A549 (cell line): ENCODE data around the gene FLNB.

Experiments
- CHD2 ChIP-seq: fragments of 150-350 bp; IDR thresholded peaks from 2 replicates; pipeline ENCODE4 v1.6.1; 2014; ENCODE audit warnings: low read length; ENCODE audit not compliant: partially characterized antibody
- EHMT2 ChIP-seq: fragments of 200-600 bp; sonication (generic); IDR thresholded peaks from 2 replicates; pipeline ENCODE4 v1.6.1; 2016; ENCODE audit warnings: antibody characterized with exemption, low read depth, mild to moderate bottlenecking, moderate library complexity
- EP300 ChIP-seq, 2 experiments: fragments of >200 bp; sonication (Bioruptor Twin); formaldehyde crosslinking; IDR thresholded peaks; 2 replicates in 1 of 2; 3 replicates in 1 of 2; pipeline ENCODE4 v1.6.1; 2016 to 2017
- HDAC2 ChIP-seq: fragments of 200-600 bp; sonication (generic); IDR thresholded peaks from 2 replicates; pipeline ENCODE4 v1.6.1; 2016
- HEYL ChIP-seq: fragments of 250-450 bp; sonication (Bioruptor Pico); IDR thresholded peaks from 2 replicates; pipeline ENCODE4 v1.8.0; 2021; ENCODE audit warnings: mild to moderate bottlenecking, moderate library complexity
- MAZ ChIP-seq: fragments of 150-350 bp; IDR thresholded peaks from 2 replicates; pipeline ENCODE4 v1.6.1; 2014; ENCODE audit warnings: antibody characterized with exemption, low read depth, low read length, borderline replicate concordance
- POLR2A ChIP-seq: IDR thresholded peaks from 2 replicates; pipeline ENCODE4 v1.6.1; 2012; ENCODE audit warnings: mild to moderate bottlenecking, low read length
- RAD21 ChIP-seq, 2 experiments: fragments of >200 bp in 1 of 2; sonication (Bioruptor Twin) in 1 of 2; formaldehyde crosslinking in 1 of 2; IDR thresholded peaks in 1 of 2; conservative IDR thresholded peaks in 1 of 2; 2 replicates in 1 of 2; 3 replicates in 1 of 2; pipeline ENCODE4 v1.6.1; 2012 to 2018; ENCODE audit warnings: inconsistent platforms in 1 of 2
- RFX5 ChIP-seq: fragments of 450-650 bp; IDR thresholded peaks from 2 replicates; pipeline ENCODE4 v1.7.1; 2014; ENCODE audit warnings: antibody characterized with exemption, mild to moderate bottlenecking, moderate library complexity
- TF ChIP-seq, protein P1 (sequence below): fragments of >200 bp; sonication (Bioruptor Twin); formaldehyde crosslinking; IDR thresholded peaks from 2 replicates; pipeline ENCODE4 v1.6.1; 2016
- TF ChIP-seq, protein P2 (sequence below): fragments of >200 bp; sonication (Bioruptor Twin); formaldehyde crosslinking; IDR thresholded peaks from 3 replicates; pipeline ENCODE4 v1.5.1; 2016
- TF ChIP-seq, protein P3 (sequence below): fragments of 200-600 bp; sonication (generic); IDR thresholded peaks from 2 replicates; pipeline ENCODE4 v1.6.1; 2016; ENCODE audit warnings: antibody characterized with exemption, mild to moderate bottlenecking, moderate library complexity
- TF ChIP-seq, protein P4 (sequence below): fragments of 450-650 bp; IDR thresholded peaks from 2 replicates; pipeline ENCODE4 v1.6.1; 2014; ENCODE audit warnings: antibody characterized with exemption

DNA sequence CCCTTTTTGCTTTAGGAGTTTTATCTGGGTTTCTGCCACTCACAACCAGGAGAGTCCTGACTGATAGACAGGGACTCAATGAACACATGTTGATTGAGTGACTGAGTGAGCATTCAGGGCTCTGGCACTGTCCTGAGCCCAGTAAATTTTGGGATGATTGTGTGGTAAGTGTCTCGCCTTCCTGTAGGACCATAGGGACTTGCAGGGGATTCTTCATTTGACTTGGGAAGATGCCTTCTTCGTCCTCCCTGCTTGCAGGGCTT, 22.3 kb upstream of the FLNB start:
- TF ChIP-seq MAZ = no peak
- no peak for TF ChIP-seq CHD2
- TF ChIP-seq, protein P1, sequence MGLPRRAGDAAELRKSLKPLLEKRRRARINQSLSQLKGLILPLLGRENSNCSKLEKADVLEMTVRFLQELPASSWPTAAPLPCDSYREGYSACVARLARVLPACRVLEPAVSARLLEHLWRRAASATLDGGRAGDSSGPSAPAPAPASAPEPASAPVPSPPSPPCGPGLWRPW = no peak
- TF ChIP-seq HDAC2 = no peak
- no peak for TF ChIP-seq EHMT2
- no peak for TF ChIP-seq POLR2A
- TF ChIP-seq, protein P2, sequence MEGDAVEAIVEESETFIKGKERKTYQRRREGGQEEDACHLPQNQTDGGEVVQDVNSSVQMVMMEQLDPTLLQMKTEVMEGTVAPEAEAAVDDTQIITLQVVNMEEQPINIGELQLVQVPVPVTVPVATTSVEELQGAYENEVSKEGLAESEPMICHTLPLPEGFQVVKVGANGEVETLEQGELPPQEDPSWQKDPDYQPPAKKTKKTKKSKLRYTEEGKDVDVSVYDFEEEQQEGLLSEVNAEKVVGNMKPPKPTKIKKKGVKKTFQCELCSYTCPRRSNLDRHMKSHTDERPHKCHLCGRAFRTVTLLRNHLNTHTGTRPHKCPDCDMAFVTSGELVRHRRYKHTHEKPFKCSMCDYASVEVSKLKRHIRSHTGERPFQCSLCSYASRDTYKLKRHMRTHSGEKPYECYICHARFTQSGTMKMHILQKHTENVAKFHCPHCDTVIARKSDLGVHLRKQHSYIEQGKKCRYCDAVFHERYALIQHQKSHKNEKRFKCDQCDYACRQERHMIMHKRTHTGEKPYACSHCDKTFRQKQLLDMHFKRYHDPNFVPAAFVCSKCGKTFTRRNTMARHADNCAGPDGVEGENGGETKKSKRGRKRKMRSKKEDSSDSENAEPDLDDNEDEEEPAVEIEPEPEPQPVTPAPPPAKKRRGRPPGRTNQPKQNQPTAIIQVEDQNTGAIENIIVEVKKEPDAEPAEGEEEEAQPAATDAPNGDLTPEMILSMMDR = no peak
- TF ChIP-seq, protein P3, sequence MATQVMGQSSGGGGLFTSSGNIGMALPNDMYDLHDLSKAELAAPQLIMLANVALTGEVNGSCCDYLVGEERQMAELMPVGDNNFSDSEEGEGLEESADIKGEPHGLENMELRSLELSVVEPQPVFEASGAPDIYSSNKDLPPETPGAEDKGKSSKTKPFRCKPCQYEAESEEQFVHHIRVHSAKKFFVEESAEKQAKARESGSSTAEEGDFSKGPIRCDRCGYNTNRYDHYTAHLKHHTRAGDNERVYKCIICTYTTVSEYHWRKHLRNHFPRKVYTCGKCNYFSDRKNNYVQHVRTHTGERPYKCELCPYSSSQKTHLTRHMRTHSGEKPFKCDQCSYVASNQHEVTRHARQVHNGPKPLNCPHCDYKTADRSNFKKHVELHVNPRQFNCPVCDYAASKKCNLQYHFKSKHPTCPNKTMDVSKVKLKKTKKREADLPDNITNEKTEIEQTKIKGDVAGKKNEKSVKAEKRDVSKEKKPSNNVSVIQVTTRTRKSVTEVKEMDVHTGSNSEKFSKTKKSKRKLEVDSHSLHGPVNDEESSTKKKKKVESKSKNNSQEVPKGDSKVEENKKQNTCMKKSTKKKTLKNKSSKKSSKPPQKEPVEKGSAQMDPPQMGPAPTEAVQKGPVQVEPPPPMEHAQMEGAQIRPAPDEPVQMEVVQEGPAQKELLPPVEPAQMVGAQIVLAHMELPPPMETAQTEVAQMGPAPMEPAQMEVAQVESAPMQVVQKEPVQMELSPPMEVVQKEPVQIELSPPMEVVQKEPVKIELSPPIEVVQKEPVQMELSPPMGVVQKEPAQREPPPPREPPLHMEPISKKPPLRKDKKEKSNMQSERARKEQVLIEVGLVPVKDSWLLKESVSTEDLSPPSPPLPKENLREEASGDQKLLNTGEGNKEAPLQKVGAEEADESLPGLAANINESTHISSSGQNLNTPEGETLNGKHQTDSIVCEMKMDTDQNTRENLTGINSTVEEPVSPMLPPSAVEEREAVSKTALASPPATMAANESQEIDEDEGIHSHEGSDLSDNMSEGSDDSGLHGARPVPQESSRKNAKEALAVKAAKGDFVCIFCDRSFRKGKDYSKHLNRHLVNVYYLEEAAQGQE = no peak
- TF ChIP-seq RAD21 (conservative IDR thresholded peaks at IDR 0.05 in 1 of 2, IDR thresholded peaks at IDR 0.05 in 1 of 2) = no peak
- TF ChIP-seq EP300 (IDR thresholded peaks at IDR 0.05) = no peak
- no peak for TF ChIP-seq HEYL (CRISPR knock-in tag)
- TF ChIP-seq, protein P4, sequence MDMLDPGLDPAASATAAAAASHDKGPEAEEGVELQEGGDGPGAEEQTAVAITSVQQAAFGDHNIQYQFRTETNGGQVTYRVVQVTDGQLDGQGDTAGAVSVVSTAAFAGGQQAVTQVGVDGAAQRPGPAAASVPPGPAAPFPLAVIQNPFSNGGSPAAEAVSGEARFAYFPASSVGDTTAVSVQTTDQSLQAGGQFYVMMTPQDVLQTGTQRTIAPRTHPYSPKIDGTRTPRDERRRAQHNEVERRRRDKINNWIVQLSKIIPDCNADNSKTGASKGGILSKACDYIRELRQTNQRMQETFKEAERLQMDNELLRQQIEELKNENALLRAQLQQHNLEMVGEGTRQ = no peak
- no peak for TF ChIP-seq RFX5
